WI38 (cell line): ENCODE data around the gene HSPA4.

Source experiments
- H3K4me3 ChIP-seq: 2 replicates; pipeline ENCODE4 v1.5.1; 2011; ENCODE audit warnings: low read depth, mild to moderate bottlenecking, control low read depth, low read length
- CTCF ChIP-seq: IDR thresholded peaks from 2 replicates; pipeline ENCODE4 v1.5.1; 2012; ENCODE audit warnings: low read depth, mild to moderate bottlenecking, control low read depth, low read length

Gene HSPA4

GRCh38 chr5:133114166-133114932 is 62.5 kb downstream of the HSPA4 start:
- no peak for TF ChIP-seq CTCF

GRCh38 chr5:133114933-133115310 is 63.1 kb downstream of the HSPA4 start:
- no peak overlapping the region for H3K4me3 ChIP-seq
- no peak for TF ChIP-seq CTCF

More at GRCh38 chr5:133114166-133114932, 62.5 kb downstream of the HSPA4 start:
- H3K4me3 ChIP-seq, result no peak overlapping the region

- H3K4me3 ChIP-seq, result no peak overlapping the region
- no peak for TF ChIP-seq CTCF
These were observed 64.8 kb downstream of the HSPA4 start for GRCh38 chr5:133116601-133117000.

- TF ChIP-seq CTCF, result no peak
- no peak overlapping the region for H3K4me3 ChIP-seq
These were observed 65.5 kb downstream of the HSPA4 start for GRCh38 chr5:133117166-133117911.

GRCh38 chr5:133117912-133118445 is 66.2 kb downstream of the HSPA4 start:
- no peak overlapping the region for H3K4me3 ChIP-seq
- TF ChIP-seq CTCF, result no peak

GRCh38 chr5:133118741-133119140 is 66.9 kb downstream of the HSPA4 start:
- no peak for TF ChIP-seq CTCF
- H3K4me3 ChIP-seq, result no peak overlapping the region

GRCh38 chr5:133119233-133119711 is 67.5 kb downstream of the HSPA4 start:
- no peak overlapping the region for H3K4me3 ChIP-seq
- TF ChIP-seq CTCF, result no peak
